Sigmoid colon (tissue), 4 donors: ENCODE measurements around the gene CHST8.

Source experiments
- EP300 ChIP-seq, 4 donors: sonication (generic); formaldehyde crosslinking; IDR thresholded peaks; one replicate each; pipeline ENCODE4 v1.6.1; 2017; ENCODE audit warnings: antibody characterized with exemption in 4 of 4
- POLR2A ChIP-seq, 2 donors: fragments of 450-650 bp; IDR thresholded peaks; one replicate each; pipeline ENCODE4 v1.6.1; 2016; ENCODE audit warnings: antibody characterized with exemption in 2 of 2, mild to moderate bottlenecking in 2 of 2, moderate library complexity in 2 of 2
- TF ChIP-seq, protein P1 (sequence below), 4 experiments: fragments of 450-650 bp in 3 of 4; fragments of 200-600 bp in 1 of 4; IDR thresholded peaks; one replicate each; pipeline ENCODE4 v1.5.1; 2016 to 2019; ENCODE audit warnings: antibody characterized with exemption in 4 of 4, mild to moderate bottlenecking in 3 of 4, moderate library complexity in 2 of 4

DNA sequence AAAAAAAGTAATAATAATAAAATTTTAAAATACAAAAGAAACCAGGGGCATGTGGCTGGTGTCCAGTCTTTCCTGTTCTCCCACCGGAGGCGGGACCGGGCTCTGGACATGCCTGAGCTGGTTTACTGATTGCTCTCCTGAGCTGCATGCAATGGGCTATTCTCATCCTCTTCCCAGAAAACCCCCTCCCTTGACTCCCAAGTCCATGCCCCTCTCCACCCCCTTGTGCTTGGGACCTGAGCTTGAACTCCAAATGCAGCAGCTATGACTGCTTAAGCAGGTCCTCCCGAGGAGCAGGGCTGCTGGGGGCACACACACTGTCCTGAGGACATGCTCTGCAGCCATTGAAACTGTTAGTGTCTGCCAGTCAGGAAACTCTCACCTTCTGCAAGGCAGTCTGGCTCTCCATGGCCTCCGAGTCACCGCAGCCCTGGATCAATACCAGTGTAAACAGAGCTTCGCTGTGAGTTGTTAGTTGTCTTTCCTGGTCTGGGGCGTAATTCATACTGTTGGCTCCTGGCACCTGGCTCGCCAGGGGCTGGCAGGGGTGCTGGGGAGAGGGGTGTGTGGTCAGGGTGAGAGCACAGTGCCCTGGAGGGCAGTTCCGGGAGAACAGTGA, 41.6 kb upstream of the CHST8 start:
- TF ChIP-seq, protein P1, sequence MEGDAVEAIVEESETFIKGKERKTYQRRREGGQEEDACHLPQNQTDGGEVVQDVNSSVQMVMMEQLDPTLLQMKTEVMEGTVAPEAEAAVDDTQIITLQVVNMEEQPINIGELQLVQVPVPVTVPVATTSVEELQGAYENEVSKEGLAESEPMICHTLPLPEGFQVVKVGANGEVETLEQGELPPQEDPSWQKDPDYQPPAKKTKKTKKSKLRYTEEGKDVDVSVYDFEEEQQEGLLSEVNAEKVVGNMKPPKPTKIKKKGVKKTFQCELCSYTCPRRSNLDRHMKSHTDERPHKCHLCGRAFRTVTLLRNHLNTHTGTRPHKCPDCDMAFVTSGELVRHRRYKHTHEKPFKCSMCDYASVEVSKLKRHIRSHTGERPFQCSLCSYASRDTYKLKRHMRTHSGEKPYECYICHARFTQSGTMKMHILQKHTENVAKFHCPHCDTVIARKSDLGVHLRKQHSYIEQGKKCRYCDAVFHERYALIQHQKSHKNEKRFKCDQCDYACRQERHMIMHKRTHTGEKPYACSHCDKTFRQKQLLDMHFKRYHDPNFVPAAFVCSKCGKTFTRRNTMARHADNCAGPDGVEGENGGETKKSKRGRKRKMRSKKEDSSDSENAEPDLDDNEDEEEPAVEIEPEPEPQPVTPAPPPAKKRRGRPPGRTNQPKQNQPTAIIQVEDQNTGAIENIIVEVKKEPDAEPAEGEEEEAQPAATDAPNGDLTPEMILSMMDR (IDR thresholded peaks at IDR 0.05), result no peak
- TF ChIP-seq EP300 (IDR thresholded peaks at IDR 0.05) (no peak), POLR2A (IDR thresholded peaks at IDR 0.05) (no peak)
